ENCODE results near the gene DSC1. TPM values are rescaled to one million over a fixed set of nuclear protein-coding genes. Genes with fewer than 3 reads are reported as not detected.

Gene DSC1
- total RNA-seq, 1 donor from 2014 or later, result 1.6 TPM

DNA sequence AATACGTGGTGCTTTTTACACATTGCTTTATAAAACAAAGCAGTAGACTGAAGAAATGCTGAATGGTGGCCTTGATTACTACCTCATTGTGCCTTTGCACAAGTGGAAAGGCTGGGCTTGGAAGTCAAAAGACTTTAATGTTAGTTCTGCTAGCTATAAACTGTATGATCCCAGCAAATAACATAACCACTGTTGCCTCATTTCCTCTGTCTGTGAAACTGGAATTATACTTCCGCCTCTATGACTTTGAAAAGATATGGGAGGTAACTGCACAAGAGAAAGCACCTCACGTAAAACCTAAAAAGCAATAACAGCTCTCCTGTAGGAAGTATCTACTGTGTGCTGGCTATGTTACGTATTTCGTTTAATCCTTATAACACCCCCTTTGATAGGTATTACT is 43.4 kb upstream of the DSC1 start:
- H3K9me3 Mint-ChIP-seq, result no peaks in the 10 kb centered on the region
- H3K4me1 Mint-ChIP-seq (ENCODE audit: unreplicated experiment), result peaks cover 11% of the 10 kb centered on the region
- no peaks in the 10 kb centered on the region for H3K27me3 Mint-ChIP-seq
- H3K27ac Mint-ChIP-seq, result peak overlapping the region; percentile 88
- no peak for DNase-seq (ENCODE audit: extremely low spot score, unreplicated experiment)
- TF ChIP-seq, protein P1, sequence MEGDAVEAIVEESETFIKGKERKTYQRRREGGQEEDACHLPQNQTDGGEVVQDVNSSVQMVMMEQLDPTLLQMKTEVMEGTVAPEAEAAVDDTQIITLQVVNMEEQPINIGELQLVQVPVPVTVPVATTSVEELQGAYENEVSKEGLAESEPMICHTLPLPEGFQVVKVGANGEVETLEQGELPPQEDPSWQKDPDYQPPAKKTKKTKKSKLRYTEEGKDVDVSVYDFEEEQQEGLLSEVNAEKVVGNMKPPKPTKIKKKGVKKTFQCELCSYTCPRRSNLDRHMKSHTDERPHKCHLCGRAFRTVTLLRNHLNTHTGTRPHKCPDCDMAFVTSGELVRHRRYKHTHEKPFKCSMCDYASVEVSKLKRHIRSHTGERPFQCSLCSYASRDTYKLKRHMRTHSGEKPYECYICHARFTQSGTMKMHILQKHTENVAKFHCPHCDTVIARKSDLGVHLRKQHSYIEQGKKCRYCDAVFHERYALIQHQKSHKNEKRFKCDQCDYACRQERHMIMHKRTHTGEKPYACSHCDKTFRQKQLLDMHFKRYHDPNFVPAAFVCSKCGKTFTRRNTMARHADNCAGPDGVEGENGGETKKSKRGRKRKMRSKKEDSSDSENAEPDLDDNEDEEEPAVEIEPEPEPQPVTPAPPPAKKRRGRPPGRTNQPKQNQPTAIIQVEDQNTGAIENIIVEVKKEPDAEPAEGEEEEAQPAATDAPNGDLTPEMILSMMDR (conservative IDR thresholded peaks at IDR 0.05), result no peak
- H3K36me3 Mint-ChIP-seq, result peaks cover 4% of the 10 kb centered on the region
- peak overlapping the region; percentile 91 for H3K4me3 Mint-ChIP-seq

DNA sequence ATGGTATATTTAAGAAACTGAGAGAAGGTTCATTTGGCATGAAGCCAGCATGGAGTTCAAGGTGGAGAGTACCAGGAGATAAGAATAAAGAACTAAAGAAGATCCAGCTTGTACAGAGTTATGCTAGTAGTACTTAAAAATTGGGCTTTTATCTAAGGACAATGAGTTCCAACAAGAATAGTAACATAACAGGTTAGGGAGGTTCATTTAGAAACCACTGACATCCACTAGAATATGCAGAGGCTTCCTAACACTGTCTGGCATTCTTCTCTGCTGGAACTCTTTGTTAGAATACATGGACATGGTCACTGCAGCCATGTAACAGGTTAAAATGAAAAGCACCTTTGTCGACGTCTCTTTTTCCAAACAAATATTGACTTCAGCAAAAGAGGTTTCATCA is 42.6 kb upstream of the DSC1 start:
- H3K27ac Mint-ChIP-seq, result peak overlapping the region; percentile 89
- DNase-seq (ENCODE audit: extremely low spot score, unreplicated experiment), result no peak
- H3K36me3 Mint-ChIP-seq, result peaks cover 4% of the 10 kb centered on the region
- no peaks in the 10 kb centered on the region for H3K9me3 Mint-ChIP-seq
- peak overlapping the region; percentile 82 for H3K4me3 Mint-ChIP-seq
- no peaks in the 10 kb centered on the region for H3K27me3 Mint-ChIP-seq
- TF ChIP-seq, protein P1 (conservative IDR thresholded peaks at IDR 0.05), result no peak
- H3K4me1 Mint-ChIP-seq (ENCODE audit: unreplicated experiment), result peaks cover 11% of the 10 kb centered on the region

DNA sequence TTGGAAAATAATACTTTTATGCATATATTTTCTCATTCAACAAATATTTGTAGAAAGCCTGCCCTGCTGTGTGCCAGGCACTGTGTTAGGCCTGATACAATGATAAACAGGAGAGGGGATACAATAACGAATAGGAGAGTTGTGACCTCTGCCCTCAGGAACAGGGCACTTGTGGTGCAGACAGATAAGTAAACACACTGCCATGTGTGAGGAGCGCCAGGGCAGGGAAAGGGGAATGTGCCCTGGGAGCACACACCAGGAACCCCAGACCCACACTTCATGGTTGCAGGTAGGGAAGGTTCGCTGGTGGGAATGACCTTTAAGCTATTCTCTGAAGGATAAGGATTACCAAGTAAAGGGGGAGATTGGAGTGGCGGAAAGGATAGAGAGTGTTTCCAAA is 42.2 kb upstream of the DSC1 start:
- TF ChIP-seq, protein P1 (conservative IDR thresholded peaks at IDR 0.05), result no peak
- H3K27ac Mint-ChIP-seq, result peak overlapping the region; percentile 89
- no peaks in the 10 kb centered on the region for H3K27me3 Mint-ChIP-seq
- H3K4me3 Mint-ChIP-seq, result peak overlapping the region; percentile 82
- DNase-seq (ENCODE audit: extremely low spot score, unreplicated experiment), result no peak
- peaks cover 4% of the 10 kb centered on the region for H3K36me3 Mint-ChIP-seq
- peaks cover 11% of the 10 kb centered on the region for H3K4me1 Mint-ChIP-seq (ENCODE audit: unreplicated experiment)
- no peaks in the 10 kb centered on the region for H3K9me3 Mint-ChIP-seq

DNA sequence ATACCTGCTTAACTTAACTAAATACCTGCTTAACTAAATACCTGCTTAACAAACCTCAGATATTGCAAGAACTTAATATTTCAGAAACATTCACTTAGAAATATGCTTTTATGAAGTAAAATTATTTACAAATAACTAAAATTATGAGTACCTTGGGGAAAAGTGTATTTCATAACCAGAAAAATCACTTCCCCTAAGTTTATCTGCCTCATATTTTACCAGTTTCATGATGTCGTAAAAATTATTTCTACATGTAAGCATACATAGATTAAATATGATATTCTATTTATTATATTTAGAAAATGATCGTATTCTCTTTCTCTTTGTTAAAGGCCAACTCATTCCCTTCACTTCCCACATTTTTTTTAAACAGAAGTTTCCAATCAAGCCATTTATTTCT is 41.5 kb upstream of the DSC1 start:
- H3K4me1 Mint-ChIP-seq (ENCODE audit: unreplicated experiment), result peaks cover 16% of the 10 kb centered on the region
- H3K27me3 Mint-ChIP-seq, result no peaks in the 10 kb centered on the region
- peaks cover 4% of the 10 kb centered on the region for H3K36me3 Mint-ChIP-seq
- peak overlapping the region; percentile 82 for H3K4me3 Mint-ChIP-seq
- no peak for DNase-seq (ENCODE audit: extremely low spot score, unreplicated experiment)
- peak overlapping the region; percentile 89 for H3K27ac Mint-ChIP-seq
- TF ChIP-seq, protein P1 (conservative IDR thresholded peaks at IDR 0.05), result no peak
- no peaks in the 10 kb centered on the region for H3K9me3 Mint-ChIP-seq

DNA sequence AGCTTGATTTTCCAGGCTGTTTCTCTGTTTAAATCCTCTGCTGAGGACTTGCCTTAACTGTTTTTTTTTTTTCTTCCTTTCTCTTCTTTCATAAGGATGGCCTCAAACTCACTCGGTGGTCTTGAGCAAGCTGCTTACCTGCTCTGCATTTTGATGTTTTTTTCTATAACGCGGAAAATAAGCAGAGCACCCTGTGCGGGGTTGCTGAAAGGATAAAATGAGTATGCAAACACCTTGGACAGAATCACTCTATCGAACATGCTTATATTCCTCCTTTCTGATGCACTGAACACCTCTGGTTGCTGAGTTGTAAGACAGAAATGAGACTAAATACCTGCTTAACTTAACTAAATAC is 41.1 kb upstream of the DSC1 start:
- no peaks in the 10 kb centered on the region for H3K27me3 Mint-ChIP-seq
- peak overlapping the region; percentile 75 for H3K27ac Mint-ChIP-seq
- H3K36me3 Mint-ChIP-seq, result peaks cover 4% of the 10 kb centered on the region
- H3K4me3 Mint-ChIP-seq, result peak overlapping the region; percentile 76
- TF ChIP-seq, protein P1 (conservative IDR thresholded peaks at IDR 0.05), result no peak
- H3K9me3 Mint-ChIP-seq, result no peaks in the 10 kb centered on the region
- DNase-seq (ENCODE audit: extremely low spot score, unreplicated experiment), result no peak
- peaks cover 20% of the 10 kb centered on the region for H3K4me1 Mint-ChIP-seq (ENCODE audit: unreplicated experiment)
